ENCODE data around the gene EFNA5. TPM values are rescaled to one million over a fixed set of nuclear protein-coding genes. Genes with fewer than 3 reads are reported as not detected.

EFNA5 gene
- total and polyA plus RNA-seq, 2 experiments from 2014 or later = 0.64 to 0.86 TPM

- H4K20me1 ChIP-seq (ENCODE audit: insufficient read depth) = no peaks in the 10 kb centered on the region
- TF ChIP-seq EZH2phosphoT487 (IDR thresholded peaks at IDR 0.05; ENCODE audit: insufficient read depth, low read depth) (no peak), EZH2 (IDR thresholded peaks at IDR 0.05; ENCODE audit: insufficient read depth, poor library complexity, severe bottlenecking) (no peak)
- H3K4me1 ChIP-seq (ENCODE audit: insufficient read depth) = peaks cover 11% of the 10 kb centered on the region
- no peaks in the 10 kb centered on the region for H3K79me2 ChIP-seq (ENCODE audit: insufficient read depth)
- in situ Hi-C loops (cut with MboI) = no loop called here
- peaks cover 50% of the 10 kb centered on the region for H3K27me3 ChIP-seq (replicated peaks; ENCODE audit: insufficient read depth)
- DNase-seq = no peak
- H3K36me3 ChIP-seq (ENCODE audit: low read depth) = no peaks in the 10 kb centered on the region
- no peaks in the 10 kb centered on the region for H3K9me3 ChIP-seq (ENCODE audit: low read depth)
- H3K4me3 ChIP-seq = no peak overlapping the region
- 86 to 88% methylated on average over 10 of the region's 10 CpGs for WGBS, 2 experiments (ENCODE audit: low coverage in 1 of 2, low lambda C conversion rate in 2 of 2, missing lambda C conversion rate in 2 of 2)
- H3K9me2 ChIP-seq (ENCODE audit: insufficient read depth) = no peaks in the 10 kb centered on the region
- H3K9ac ChIP-seq = no peak overlapping the region
- 0 out of 2 replicates have a peak, but pooled peaks cover 2% of the 10 kb centered on the region for H3F3A ChIP-seq (ENCODE audit: insufficient read depth)
- no peak overlapping the region for H3K27ac ChIP-seq
- H2AFZ ChIP-seq = no peak overlapping the region
- H3K4me2 ChIP-seq (ENCODE audit: unreplicated experiment) = no peak overlapping the region
These were observed 204.4 kb downstream of the EFNA5 start for GRCh38 chr5:107466233-107466769.

DNA sequence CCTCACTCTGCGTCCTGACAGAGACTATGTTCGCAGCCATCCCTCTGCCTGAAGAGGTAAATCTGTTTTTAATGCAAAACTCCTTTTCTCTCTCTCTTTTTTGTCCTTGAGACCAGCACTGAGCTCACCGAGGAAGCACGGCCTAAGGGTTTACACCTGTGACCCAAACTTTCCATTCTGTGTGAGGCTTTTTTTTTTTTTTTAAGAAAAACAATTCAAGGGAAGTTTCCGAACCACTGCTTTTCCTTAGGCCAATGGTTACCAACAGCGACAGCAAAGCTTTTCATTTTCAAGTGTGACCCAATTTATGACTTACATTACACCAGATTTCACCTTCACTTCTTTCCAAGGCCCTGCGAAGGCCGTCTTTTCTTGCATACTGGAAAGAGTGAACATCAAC, 205.9 kb downstream of the EFNA5 start:
- no peak for DNase-seq
- in situ Hi-C loops (cut with MboI) = no loop called here
- no peaks in the 10 kb centered on the region for H3K36me3 ChIP-seq (ENCODE audit: low read depth)
- no peak for TF ChIP-seq EZH2phosphoT487 (IDR thresholded peaks at IDR 0.05; ENCODE audit: insufficient read depth, low read depth)
- TF ChIP-seq EZH2 (IDR thresholded peaks at IDR 0.05; ENCODE audit: insufficient read depth, poor library complexity, severe bottlenecking) = no peak
- H3K4me3 ChIP-seq = no peak overlapping the region
- H3K4me1 ChIP-seq (ENCODE audit: insufficient read depth) = peaks cover 7% of the 10 kb centered on the region
- no peak overlapping the region for H3K27ac ChIP-seq
- 0 out of 2 replicates have a peak, but pooled peaks cover 2% of the 10 kb centered on the region for H3F3A ChIP-seq (ENCODE audit: insufficient read depth)
- H2AFZ ChIP-seq = no peak overlapping the region
- H3K9ac ChIP-seq = no peak overlapping the region
- H4K20me1 ChIP-seq (ENCODE audit: insufficient read depth) = no peaks in the 10 kb centered on the region
- no peak overlapping the region for H3K4me2 ChIP-seq (ENCODE audit: unreplicated experiment)
- WGBS, 2 experiments (ENCODE audit: low coverage in 1 of 2, low lambda C conversion rate in 2 of 2, missing lambda C conversion rate in 2 of 2) = 82 to 85% methylated on average over 8 of the region's 8 CpGs
- no peaks in the 10 kb centered on the region for H3K9me2 ChIP-seq (ENCODE audit: insufficient read depth)
- H3K9me3 ChIP-seq (ENCODE audit: low read depth) = no peaks in the 10 kb centered on the region
- H3K27me3 ChIP-seq (replicated peaks; ENCODE audit: insufficient read depth) = peaks cover 55% of the 10 kb centered on the region
- H3K79me2 ChIP-seq (ENCODE audit: insufficient read depth) = no peaks in the 10 kb centered on the region

GRCh38 chr5:107464416-107464815, 206.3 kb downstream of the EFNA5 start:
- WGBS, 2 experiments (ENCODE audit: low coverage in 1 of 2, low lambda C conversion rate in 2 of 2, missing lambda C conversion rate in 2 of 2) = 53 to 59% methylated on average over 4 of the region's 4 CpGs
- Histone ChIP-seq H3K4me1 (ENCODE audit: insufficient read depth) (peaks cover 3% of the 10 kb centered on the region), H3K27me3 (replicated peaks; ENCODE audit: insufficient read depth) (peaks cover 60% of the 10 kb centered on the region), H3K27ac (no peak overlapping the region), H3K9ac (no peak overlapping the region), H3K4me2 (ENCODE audit: unreplicated experiment) (no peak overlapping the region), H3K9me3 (ENCODE audit: low read depth) (no peaks in the 10 kb centered on the region), H3K4me3 (no peak overlapping the region), H3F3A (ENCODE audit: insufficient read depth) (0 out of 2 replicates have a peak, but pooled peaks cover 2% of the 10 kb centered on the region), H3K79me2 (ENCODE audit: insufficient read depth) (no peaks in the 10 kb centered on the region), H2AFZ (no peak overlapping the region), H3K9me2 (ENCODE audit: insufficient read depth) (no peaks in the 10 kb centered on the region), H4K20me1 (ENCODE audit: insufficient read depth) (no peaks in the 10 kb centered on the region), H3K36me3 (ENCODE audit: low read depth) (no peaks in the 10 kb centered on the region)
- TF ChIP-seq EZH2phosphoT487 (IDR thresholded peaks at IDR 0.05; ENCODE audit: insufficient read depth, low read depth) (no peak), EZH2 (IDR thresholded peaks at IDR 0.05; ENCODE audit: insufficient read depth, poor library complexity, severe bottlenecking) (no peak)
- in situ Hi-C loops (cut with MboI) = no loop called here
- DNase-seq = no peak

- Histone ChIP-seq H3K9ac (no peak overlapping the region), H3K4me2 (ENCODE audit: unreplicated experiment) (no peak overlapping the region), H2AFZ (no peak overlapping the region), H3K79me2 (ENCODE audit: insufficient read depth) (no peaks in the 10 kb centered on the region), H3F3A (ENCODE audit: insufficient read depth) (no peaks in the 10 kb centered on the region), H3K27ac (no peak overlapping the region), H3K4me3 (no peak overlapping the region), H3K9me2 (ENCODE audit: insufficient read depth) (no peaks in the 10 kb centered on the region), H3K4me1 (ENCODE audit: insufficient read depth) (no peaks in the 10 kb centered on the region), H3K9me3 (ENCODE audit: low read depth) (no peaks in the 10 kb centered on the region), H4K20me1 (ENCODE audit: insufficient read depth) (no peaks in the 10 kb centered on the region), H3K27me3 (replicated peaks; ENCODE audit: insufficient read depth) (peaks cover 66% of the 10 kb centered on the region), H3K36me3 (ENCODE audit: low read depth) (no peaks in the 10 kb centered on the region)
- DNase-seq = no peak
- TF ChIP-seq EZH2 (IDR thresholded peaks at IDR 0.05; ENCODE audit: insufficient read depth, poor library complexity, severe bottlenecking) (no peak), EZH2phosphoT487 (IDR thresholded peaks at IDR 0.05; ENCODE audit: insufficient read depth, low read depth) (no peak)
- 76 to 77% methylated on average over 1 of the region's 1 CpG for WGBS, 2 experiments (ENCODE audit: low coverage in 1 of 2, low lambda C conversion rate in 2 of 2, missing lambda C conversion rate in 2 of 2)
- in situ Hi-C loops (cut with MboI) = no loop called here
These were observed 207.0 kb downstream of the EFNA5 start for GRCh38 chr5:107463731-107464130.
